ENCODE results near the gene DAND5.
A peak's percentile ranks its signal among the peaks of the same experiment; 100 is the strongest.
"Not testable (repeated sequence)": the region's sequence is repeated elsewhere in the genome, so short reads cannot be mapped to it uniquely, and the experiment has no call there.

DAND5 gene

DNA sequence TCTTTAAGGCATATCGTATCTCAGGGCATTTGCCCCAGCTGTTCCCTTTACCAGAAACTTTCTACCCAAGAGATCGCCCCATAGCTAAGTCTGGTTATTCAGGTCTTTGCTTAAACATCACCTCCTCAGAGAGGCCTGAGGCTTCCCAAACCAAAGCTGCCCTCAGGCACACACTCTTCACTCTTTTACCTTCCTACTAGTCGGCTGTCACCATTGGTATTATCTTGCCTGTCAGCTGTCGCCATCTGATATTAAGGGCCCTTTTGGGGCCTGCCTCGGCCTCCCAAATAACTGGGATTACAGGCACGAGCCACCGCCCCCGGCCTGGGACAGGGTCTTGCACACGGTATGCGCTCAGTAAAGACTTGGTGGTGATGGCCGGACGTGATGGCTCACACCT, 13.4 kb upstream of the DAND5 start:
- DNase-seq (ENCODE audit: low read depth): no peak
- TF ChIP-seq, protein P1, sequence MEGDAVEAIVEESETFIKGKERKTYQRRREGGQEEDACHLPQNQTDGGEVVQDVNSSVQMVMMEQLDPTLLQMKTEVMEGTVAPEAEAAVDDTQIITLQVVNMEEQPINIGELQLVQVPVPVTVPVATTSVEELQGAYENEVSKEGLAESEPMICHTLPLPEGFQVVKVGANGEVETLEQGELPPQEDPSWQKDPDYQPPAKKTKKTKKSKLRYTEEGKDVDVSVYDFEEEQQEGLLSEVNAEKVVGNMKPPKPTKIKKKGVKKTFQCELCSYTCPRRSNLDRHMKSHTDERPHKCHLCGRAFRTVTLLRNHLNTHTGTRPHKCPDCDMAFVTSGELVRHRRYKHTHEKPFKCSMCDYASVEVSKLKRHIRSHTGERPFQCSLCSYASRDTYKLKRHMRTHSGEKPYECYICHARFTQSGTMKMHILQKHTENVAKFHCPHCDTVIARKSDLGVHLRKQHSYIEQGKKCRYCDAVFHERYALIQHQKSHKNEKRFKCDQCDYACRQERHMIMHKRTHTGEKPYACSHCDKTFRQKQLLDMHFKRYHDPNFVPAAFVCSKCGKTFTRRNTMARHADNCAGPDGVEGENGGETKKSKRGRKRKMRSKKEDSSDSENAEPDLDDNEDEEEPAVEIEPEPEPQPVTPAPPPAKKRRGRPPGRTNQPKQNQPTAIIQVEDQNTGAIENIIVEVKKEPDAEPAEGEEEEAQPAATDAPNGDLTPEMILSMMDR (IDR thresholded peaks at IDR 0.05; ENCODE audit: low read depth, low read length, missing control alignments): no peak
- in situ Hi-C loops (cut with HindIII; ENCODE audit: low sequenced_read_pairs): no loop called here
- peak overlapping the region; percentile 67 for H3K4me3 ChIP-seq (ENCODE audit: low read depth, low read length)

DNA sequence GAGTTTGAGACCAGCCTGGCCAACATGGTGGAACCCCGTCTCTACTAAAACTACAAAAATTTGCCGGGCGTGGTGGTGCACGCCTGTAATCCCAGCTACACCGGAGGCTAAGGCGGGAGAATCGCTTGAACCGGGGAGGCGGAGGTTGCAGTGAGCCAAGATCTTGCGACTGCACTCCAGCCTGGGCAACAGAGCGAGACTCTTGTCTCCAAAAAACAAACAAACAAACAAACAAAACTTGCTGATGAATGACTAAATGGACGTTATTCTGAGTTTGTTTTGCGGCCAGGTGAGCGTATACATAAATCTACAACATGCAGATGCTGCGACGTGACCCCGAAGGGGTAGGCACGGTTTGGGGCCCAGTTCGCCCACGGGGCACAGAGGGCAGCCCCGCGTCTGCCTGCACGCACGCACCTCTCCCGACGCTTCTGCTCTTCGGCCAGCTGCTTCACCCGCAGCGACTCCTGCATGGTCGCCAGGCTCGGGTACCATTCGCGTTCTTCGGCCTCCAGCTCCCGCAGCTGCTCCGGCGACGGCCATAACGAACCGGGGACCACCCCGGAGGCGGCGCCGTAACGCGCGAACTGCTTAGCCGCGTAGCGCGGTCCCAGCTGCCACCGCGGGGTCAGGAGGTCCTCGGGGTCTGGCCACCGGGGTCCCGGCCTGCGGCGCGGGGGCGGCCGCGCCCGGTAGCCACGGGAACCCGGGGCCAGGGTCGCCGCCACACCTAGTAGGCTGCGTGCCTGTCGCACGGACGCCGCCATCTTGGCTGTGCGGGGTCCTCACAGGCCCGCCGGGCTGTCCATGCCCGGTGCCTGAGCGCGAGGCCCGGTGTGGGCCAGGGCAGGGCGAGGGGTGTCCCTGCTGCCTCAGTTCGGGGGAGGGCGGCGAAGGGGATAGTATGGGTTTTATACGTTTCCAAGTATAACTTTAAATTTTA, 12.7 kb upstream of the DAND5 start, which contains the start of gene GADD45GIP1:
Gene GADD45GIP1, minus strand, starts transcription at position 778 of the 943 bp plus-strand sequence. Its CDS starts 11 bp downstream, at position 767.
- peak within 1 kb of the TSS; percentile 67 for H3K4me3 ChIP-seq (ENCODE audit: low read depth, low read length)
- TF ChIP-seq, protein P1 (IDR thresholded peaks at IDR 0.05; ENCODE audit: low read depth, low read length, missing control alignments): no peak
- in situ Hi-C loops (cut with HindIII; ENCODE audit: low sequenced_read_pairs): no loop called here
- DNase-seq (ENCODE audit: low read depth): no peak

GRCh38 chr19:12957389-12957952, 11.9 kb upstream of the DAND5 start:
- in situ Hi-C loops (cut with HindIII; ENCODE audit: low sequenced_read_pairs); DNase-seq (ENCODE audit: low read depth): not testable (repeated sequence)
- H3K4me3 ChIP-seq (ENCODE audit: low read depth, low read length): peak overlapping the region; percentile 67

DNA sequence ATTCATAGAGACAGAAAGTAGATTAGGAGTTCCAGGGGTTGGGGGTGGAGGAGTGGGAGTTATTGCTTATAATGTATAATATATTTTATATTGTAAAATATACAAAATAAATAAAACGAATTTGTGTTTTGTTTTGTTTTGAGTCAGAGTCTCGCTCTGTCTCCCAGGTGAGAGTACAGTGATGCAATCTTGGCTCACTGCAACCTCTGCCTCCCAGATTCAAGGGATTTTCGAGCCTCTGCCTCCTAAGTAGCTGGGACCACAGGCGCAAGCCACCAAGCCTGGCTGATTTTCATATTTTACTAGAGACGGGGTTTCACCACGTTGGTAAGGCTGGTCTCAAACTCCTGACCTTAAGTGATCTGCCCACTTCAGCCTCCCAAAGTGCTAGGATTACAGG, 9.9 kb upstream of the DAND5 start:
- in situ Hi-C loops (cut with HindIII; ENCODE audit: low sequenced_read_pairs): no loop called here
- DNase-seq (ENCODE audit: low read depth): no peak
- TF ChIP-seq, protein P1 (IDR thresholded peaks at IDR 0.05; ENCODE audit: low read depth, low read length, missing control alignments): no peak
- H3K4me3 ChIP-seq (ENCODE audit: low read depth, low read length): no peak overlapping the region

GRCh38 chr19:12965017-12965811, 4.2 kb upstream of the DAND5 start:
- in situ Hi-C loops (cut with HindIII; ENCODE audit: low sequenced_read_pairs): no loop called here
- TF ChIP-seq, protein P1 (IDR thresholded peaks at IDR 0.05; ENCODE audit: low read depth, low read length, missing control alignments): peak; percentile 85
- DNase-seq (ENCODE audit: low read depth): no peak
- peak overlapping the region; percentile 44 for H3K4me3 ChIP-seq (ENCODE audit: low read depth, low read length)

GRCh38 chr19:12965812-12966135, 3.6 kb upstream of the DAND5 start:
- DNase-seq (ENCODE audit: low read depth): no peak
- TF ChIP-seq, protein P1 (IDR thresholded peaks at IDR 0.05; ENCODE audit: low read depth, low read length, missing control alignments): no peak
- in situ Hi-C loops (cut with HindIII; ENCODE audit: low sequenced_read_pairs): no loop called here
- H3K4me3 ChIP-seq (ENCODE audit: low read depth, low read length): no peak overlapping the region

Measured in astrocyte of the cerebellum (primary cell).